ENCODE data around the gene TMEM130.

Gene TMEM130

DNA sequence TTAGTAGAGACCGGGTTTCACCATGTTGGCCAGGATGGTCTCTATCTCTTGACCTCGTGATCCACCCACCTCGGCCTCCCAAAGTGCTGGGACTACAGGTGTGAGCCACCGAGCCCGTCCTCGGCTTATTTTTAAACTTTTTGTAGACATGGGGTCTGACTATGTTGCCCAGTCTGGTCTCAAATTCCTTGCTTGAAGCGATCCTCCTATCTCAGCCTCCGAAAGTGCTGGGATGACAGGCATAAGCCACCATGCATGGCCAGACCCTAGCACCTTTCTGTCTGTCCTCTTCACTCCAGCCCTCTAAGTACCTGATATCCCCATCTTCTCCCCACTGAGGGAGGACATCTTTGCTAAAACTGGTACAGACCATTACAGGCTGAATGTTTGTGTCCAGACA, 41.4 kb downstream of the TMEM130 start:
- TF ChIP-seq POLR2AphosphoS5 (IDR thresholded peaks at IDR 0.05; ENCODE audit: low read depth, low read length), result no peak
- no peak for TF ChIP-seq TAF1 (IDR thresholded peaks at IDR 0.05; ENCODE audit: borderline replicate concordance, insufficient read depth, low read length)
- TF ChIP-seq SIN3A (IDR thresholded peaks at IDR 0.05; ENCODE audit: borderline replicate concordance, insufficient read depth, low read length), result no peak
- no peak for TF ChIP-seq FOXP2 (optimal IDR thresholded peaks at IDR 0.05; ENCODE audit: borderline replicate concordance, extremely low read depth, extremely low read length, insufficient read depth)
- TF ChIP-seq, protein P1, sequence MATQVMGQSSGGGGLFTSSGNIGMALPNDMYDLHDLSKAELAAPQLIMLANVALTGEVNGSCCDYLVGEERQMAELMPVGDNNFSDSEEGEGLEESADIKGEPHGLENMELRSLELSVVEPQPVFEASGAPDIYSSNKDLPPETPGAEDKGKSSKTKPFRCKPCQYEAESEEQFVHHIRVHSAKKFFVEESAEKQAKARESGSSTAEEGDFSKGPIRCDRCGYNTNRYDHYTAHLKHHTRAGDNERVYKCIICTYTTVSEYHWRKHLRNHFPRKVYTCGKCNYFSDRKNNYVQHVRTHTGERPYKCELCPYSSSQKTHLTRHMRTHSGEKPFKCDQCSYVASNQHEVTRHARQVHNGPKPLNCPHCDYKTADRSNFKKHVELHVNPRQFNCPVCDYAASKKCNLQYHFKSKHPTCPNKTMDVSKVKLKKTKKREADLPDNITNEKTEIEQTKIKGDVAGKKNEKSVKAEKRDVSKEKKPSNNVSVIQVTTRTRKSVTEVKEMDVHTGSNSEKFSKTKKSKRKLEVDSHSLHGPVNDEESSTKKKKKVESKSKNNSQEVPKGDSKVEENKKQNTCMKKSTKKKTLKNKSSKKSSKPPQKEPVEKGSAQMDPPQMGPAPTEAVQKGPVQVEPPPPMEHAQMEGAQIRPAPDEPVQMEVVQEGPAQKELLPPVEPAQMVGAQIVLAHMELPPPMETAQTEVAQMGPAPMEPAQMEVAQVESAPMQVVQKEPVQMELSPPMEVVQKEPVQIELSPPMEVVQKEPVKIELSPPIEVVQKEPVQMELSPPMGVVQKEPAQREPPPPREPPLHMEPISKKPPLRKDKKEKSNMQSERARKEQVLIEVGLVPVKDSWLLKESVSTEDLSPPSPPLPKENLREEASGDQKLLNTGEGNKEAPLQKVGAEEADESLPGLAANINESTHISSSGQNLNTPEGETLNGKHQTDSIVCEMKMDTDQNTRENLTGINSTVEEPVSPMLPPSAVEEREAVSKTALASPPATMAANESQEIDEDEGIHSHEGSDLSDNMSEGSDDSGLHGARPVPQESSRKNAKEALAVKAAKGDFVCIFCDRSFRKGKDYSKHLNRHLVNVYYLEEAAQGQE (IDR thresholded peaks at IDR 0.05; ENCODE audit: insufficient read depth in 1 of 2, low read depth in 2 of 2, low read length in 2 of 2), result no peak

- no peak for TF ChIP-seq FOXP2 (optimal IDR thresholded peaks at IDR 0.05; ENCODE audit: borderline replicate concordance, extremely low read depth, extremely low read length, insufficient read depth)
- no peak for TF ChIP-seq TAF1 (IDR thresholded peaks at IDR 0.05; ENCODE audit: borderline replicate concordance, insufficient read depth, low read length)
- TF ChIP-seq, protein P1 (IDR thresholded peaks at IDR 0.05; ENCODE audit: insufficient read depth in 1 of 2, low read depth in 2 of 2, low read length in 2 of 2), result no peak
- no peak for TF ChIP-seq SIN3A (IDR thresholded peaks at IDR 0.05; ENCODE audit: borderline replicate concordance, insufficient read depth, low read length)
- no peak for TF ChIP-seq POLR2AphosphoS5 (IDR thresholded peaks at IDR 0.05; ENCODE audit: low read depth, low read length)
Measured at GRCh38 chr7:98827258-98827657, 42.6 kb downstream of the TMEM130 start.

DNA sequence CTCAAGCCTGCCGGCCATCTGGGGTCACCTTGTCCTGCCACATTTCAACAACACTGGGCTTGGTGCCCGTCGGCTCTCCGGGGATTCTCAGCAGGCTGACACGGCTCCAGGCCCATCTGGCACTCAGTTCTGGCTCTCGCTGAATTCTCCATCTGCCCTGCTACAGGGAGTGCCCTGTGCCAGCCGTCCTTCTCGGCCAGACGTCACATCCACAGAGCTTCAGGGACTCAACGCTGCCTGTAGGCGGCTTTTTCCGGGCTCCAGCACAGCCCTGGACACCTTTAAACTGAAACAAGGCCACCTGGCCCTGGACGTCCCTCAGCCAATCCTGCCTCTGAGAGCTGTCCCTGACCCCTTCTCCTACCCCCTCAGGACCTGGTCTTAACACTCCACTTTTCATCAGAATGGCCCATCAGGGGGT, 43.0 kb downstream of the TMEM130 start:
- TF ChIP-seq SIN3A (IDR thresholded peaks at IDR 0.05; ENCODE audit: borderline replicate concordance, insufficient read depth, low read length), result no peak
- no peak for TF ChIP-seq FOXP2 (optimal IDR thresholded peaks at IDR 0.05; ENCODE audit: borderline replicate concordance, extremely low read depth, extremely low read length, insufficient read depth)
- TF ChIP-seq TAF1 (IDR thresholded peaks at IDR 0.05; ENCODE audit: borderline replicate concordance, insufficient read depth, low read length), result no peak
- no peak for TF ChIP-seq POLR2AphosphoS5 (IDR thresholded peaks at IDR 0.05; ENCODE audit: low read depth, low read length)
- TF ChIP-seq, protein P1 (IDR thresholded peaks at IDR 0.05; ENCODE audit: insufficient read depth in 1 of 2, low read depth in 2 of 2, low read length in 2 of 2), result no peak

DNA sequence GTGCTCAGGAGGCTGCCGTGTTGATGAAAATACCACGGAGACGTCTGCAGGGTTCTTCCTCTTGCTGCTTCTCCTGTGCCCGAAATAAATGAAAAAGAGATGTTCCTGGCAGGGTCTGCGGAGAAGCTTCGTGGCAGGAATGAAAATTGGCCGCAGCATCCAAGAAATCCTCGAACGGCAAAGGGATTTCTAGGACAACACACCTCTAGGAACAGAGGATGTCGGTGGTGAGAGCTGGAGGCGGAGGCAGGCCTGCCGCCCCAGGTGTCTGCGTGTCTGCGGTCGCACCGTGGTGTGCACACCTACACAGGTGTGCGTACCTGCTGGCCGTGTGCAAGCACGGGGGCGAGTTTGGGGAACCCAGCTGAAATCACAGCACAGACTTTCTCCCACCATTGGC, 43.4 kb downstream of the TMEM130 start:
- TF ChIP-seq FOXP2 (optimal IDR thresholded peaks at IDR 0.05; ENCODE audit: borderline replicate concordance, extremely low read depth, extremely low read length, insufficient read depth) (no peak), POLR2AphosphoS5 (IDR thresholded peaks at IDR 0.05; ENCODE audit: low read depth, low read length) (no peak), SIN3A (IDR thresholded peaks at IDR 0.05; ENCODE audit: borderline replicate concordance, insufficient read depth, low read length) (no peak), TAF1 (IDR thresholded peaks at IDR 0.05; ENCODE audit: borderline replicate concordance, insufficient read depth, low read length) (no peak)
- TF ChIP-seq, protein P1 (IDR thresholded peaks at IDR 0.05; ENCODE audit: insufficient read depth in 1 of 2, low read depth in 2 of 2, low read length in 2 of 2), result no peak

DNA sequence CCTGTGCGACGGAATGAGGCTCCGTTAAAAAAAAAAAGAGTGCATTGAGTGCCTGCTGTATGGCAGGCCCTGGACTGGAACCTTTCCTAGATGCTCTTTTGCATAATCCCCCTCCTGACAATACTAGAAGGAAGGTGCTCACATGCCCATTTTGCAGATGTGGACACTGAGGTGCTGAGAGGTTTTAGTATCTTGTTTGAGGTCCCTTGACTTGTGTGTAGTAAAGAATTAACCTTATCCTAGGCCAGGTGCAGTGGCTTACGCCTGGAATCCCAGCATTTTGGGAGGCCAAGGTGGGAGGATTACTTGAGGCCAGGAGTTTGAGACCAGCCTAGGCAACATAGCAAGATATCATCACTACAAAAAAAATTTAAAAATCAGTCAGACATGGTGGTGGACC, 46.6 kb downstream of the TMEM130 start:
- no peak for TF ChIP-seq POLR2AphosphoS5 (IDR thresholded peaks at IDR 0.05; ENCODE audit: low read depth, low read length)
- TF ChIP-seq TAF1 (IDR thresholded peaks at IDR 0.05; ENCODE audit: borderline replicate concordance, insufficient read depth, low read length), result no peak
- no peak for TF ChIP-seq FOXP2 (optimal IDR thresholded peaks at IDR 0.05; ENCODE audit: borderline replicate concordance, extremely low read depth, extremely low read length, insufficient read depth)
- TF ChIP-seq, protein P1 (IDR thresholded peaks at IDR 0.05; ENCODE audit: insufficient read depth in 1 of 2, low read depth in 2 of 2, low read length in 2 of 2), result no peak
- no peak for TF ChIP-seq SIN3A (IDR thresholded peaks at IDR 0.05; ENCODE audit: borderline replicate concordance, insufficient read depth, low read length)
